HG02642 (cell line): ENCODE data around the gene PPDPF.

ENCODE experiments used
- ATAC-seq: cut with Tn5 transposase; IDR thresholded peaks from one replicate; pipeline ENCODE4 v1.9.1; 2021; ENCODE audit warnings: mild to moderate bottlenecking; ENCODE audit not compliant: unreplicated experiment, poor library complexity

Gene PPDPF

DNA sequence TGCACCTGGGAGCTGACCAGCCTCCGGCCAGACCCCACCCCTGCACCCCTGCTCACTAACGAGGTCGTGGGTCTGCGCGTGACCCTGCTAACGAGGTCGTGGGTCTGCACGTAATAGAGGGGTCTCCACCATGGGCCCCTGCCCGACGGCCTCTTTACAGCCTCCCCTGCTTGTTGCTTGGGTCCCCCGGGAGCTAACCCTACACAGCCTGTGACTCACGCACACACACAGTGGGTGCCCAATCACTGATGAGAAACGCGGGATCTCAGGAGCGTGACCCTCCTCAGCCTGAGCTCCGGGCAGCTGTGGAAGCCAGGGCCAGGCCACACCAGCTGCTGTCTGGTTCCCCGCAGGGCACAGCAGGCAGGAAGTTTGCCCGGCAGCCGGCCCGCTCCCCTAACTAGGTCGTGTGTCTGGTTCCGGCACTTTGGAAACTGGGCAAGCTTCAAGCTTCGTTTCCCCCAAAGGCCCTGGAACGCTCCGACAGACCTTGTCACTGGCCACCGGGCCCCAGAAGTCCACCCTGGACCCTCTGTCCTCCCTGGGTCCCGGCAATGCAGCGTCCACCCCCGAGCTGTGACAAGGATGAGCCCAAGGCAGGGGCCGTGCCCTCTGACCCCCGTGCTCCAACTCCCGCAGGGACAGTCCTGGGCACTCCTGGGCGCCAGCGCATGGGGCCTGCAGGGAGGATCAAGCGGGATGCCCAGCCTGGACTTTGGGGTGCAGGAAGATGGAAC is 15.8 kb downstream of the PPDPF start:
- no peak for ATAC-seq

DNA sequence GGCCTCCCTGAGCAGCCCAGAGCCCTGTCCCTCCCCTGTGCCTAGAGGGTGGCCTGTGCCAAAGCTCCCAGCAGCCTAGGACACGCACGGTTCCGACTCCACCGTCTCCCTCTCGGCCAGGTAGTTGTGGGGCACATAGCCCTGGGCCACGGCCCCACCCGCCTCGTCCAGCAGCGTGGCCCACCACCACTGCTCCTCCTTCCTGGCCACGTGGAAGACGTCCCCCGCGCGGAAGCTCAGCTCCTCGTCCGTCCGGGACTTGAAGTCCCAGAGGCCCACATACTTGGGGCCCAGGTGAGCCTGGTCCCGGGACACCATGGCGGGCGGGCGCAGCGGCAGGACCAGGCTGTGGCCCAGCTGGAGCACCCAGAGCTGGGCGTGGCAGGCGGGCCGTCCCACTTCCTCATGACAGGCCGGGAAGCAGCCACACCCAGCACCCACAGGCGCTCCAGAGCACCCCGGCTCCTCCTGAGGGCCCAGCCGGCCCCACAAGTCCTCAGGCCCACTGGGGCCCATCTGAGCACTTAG is 16.5 kb downstream of the PPDPF start, which contains the start of gene PTK6:
PTK6 (minus strand) TSS at position 380 of the 528 bp plus-strand sequence; CDS start at position 318, 62 bp downstream.
- no peak for ATAC-seq

DNA sequence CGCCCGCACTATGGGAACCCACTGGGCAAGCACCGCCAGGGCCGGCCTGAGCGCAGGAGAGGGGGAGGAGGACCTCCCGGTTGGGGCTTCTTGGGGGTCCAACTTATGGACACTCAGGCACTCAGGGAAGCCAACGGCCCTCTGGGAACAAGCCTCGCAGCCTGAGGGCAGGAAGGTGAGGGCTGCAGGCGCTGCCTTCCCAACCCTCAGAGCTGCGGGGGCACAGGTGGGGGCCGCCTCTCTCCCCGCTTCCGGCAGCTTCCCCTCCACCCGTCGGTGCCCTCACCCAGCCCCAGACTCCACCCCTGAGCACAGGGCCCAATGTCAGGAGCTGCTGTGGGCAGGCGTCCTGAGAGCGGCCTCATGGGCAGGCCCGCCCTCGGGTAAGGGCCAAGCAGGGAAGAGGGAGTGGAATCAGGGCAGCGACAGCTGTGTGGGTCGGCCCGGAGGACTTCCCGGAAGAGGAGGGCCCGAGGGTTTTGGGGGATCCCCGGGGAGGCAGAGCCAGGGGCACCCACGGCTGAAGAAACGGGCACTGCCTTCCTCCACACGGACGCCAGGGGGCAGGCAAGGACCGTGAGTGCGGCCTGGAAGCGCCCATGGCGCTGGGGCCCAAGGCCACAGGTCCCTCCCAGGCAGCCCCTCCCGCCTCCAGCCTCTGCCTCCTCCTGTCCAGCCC is 17.1 kb downstream of the PPDPF start:
- ATAC-seq, result peak; percentile 83

DNA sequence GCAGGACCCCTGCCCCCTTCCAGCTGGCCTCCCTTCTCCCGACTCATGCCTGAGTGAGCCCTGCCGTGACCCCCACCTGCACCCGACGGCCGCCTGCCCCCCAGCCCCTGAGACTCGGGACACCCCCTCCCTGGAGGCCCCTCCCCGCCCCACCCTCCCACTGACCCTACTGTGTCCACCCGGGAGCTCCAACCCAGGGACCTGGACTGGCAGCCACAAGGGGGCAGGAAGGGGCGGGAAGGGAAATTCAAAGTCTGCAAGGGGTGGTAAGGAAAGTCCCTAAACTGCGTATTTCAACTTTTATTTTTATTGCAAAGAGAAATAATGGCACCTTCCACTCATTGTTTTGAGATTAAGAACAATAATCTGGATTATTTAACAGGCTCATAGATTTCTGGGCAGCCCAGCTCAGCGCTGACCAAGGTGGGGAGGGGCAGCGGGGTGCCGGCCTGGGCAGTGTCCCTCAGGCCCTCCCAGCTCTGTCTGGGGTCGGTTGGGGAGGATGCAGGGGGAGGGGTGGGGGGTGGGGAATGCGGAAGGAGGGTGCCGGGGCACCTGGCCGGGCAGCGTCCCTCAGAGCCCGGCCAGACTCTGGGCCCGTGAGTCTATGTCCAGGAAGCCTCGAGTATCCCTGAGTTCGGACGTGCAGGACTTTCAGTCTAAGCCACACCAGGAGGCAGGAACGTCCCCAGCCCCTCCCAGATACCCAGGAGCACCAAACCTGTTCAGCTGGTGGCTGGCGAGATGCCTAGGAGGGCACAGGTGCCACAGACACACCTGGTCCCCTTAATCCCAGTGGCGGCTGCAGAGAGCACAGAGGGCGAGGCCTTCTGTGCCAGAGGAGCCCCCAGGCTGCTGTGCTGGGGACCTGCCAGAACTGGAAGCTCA is 17.9 kb downstream of the PPDPF start:
- no peak for ATAC-seq

DNA sequence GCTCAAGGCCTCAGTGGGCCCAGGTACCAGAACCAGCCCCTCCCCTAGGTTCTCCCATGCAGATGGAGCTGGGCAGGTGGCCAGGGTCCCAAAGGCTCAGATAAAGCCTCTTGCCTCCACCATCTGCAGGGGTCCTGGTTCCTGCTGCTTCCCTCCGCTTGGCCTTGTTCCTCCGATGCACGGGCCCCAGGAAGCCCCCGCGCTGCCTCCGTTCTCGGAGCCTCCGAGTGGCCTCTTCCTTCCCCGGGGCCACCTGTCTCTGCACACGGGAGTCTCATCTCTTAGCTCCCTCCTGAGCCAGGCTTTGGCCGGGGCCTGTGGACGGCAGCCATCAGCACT is 18.5 kb downstream of the PPDPF start:
- ATAC-seq, result no peak

DNA sequence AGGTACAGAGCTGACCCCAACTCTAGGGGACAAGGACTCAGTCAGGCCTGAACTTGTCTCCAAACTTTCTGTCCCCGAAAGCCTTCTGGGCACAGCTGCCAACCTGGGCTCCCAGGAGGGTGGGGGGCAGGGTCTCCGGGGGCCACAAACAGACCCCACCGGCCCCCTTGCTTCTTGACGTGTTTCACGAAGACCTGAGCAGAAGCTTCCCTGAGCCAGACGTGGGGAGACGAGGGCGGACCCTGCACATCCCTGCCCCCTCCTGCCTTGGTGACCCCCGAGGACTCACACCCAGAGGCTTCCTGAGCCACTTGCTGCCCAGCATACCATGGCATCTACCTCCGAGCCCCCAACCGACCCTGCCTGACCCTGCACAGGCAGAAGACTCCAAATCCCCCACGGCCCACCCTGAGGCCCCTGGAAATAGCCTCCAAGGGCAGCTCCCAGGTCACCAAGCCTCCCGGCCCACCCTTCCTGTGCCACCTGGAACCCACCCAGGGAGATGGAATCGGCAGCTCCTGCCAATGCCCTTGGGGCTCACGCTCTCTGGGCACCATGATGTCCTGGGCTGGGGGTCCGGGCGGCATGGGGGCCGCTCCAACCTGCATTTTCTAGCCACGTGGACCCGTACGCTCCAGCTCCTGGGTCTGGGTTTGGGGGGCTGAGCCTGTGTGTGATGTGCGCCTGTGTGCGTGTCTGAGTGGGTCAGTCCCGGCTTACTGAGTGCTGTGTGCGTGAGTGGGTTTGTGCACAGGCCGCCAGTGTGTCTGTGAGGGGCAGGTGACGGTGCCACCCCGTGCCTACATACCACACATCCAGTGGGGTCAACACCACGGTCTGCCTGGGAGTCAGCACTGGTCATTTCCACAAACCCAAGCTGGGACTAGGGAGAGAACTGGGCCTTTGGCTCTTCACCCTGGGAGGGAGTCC is 19.1 kb downstream of the PPDPF start:
- ATAC-seq, result no peak

DNA sequence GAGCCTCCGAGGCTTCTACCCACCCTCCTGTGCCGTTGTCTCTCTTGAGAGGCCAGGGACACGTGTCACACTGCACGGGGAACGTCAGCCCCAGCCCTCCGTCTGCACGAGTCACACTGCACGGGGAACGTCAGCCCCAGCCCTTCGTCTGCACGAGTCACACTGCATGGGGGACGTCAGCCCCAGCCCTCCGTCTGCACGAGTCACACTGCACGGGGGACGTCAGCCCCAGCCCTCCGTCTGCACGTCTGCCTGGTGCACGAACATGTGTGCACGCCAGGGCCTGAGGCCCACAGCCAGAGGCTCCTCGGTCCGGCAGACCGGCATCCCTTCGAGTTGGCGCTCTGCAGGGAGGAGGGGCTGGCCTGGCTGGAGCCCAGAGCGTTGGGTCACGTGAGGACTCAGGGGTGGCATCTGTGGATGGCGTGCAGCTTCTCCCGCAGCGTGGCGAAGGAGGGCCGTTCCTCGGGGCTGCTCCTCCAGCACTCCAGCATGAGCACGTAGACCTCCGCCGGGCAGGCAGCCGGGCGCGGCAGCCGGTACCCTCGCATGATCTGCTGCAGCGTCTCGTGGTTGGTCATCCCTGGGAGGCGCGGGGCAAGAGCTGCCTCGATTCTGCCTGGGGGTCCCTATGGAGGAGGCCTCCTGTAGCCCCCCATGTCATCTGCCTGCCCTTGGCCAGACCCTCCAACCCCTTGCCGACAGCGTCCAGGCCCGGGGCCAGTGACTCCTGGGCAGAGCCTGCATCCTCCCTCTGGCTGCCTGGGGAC is 20.0 kb downstream of the PPDPF start:
- ATAC-seq, result no peak

DNA sequence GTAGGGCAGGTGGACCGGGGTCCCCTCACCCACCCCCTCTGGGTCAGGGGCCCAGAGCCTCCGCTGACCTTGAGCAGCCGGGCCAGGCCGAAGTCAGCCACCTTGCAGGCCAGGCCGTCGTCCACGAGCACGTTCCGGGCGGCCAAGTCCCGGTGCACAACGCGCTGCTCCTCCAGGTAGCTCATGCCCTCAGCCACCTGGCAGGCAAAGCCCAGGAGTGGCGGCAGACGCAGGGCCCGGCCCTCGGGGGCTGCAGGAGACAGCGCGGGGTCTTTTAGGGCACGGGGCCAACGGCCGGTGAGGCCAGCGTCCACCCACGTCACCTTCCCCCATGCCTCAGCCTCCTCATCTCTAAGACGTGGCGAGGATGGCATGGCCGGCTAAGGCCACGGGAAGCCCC is 20.8 kb downstream of the PPDPF start:
- no peak for ATAC-seq

DNA sequence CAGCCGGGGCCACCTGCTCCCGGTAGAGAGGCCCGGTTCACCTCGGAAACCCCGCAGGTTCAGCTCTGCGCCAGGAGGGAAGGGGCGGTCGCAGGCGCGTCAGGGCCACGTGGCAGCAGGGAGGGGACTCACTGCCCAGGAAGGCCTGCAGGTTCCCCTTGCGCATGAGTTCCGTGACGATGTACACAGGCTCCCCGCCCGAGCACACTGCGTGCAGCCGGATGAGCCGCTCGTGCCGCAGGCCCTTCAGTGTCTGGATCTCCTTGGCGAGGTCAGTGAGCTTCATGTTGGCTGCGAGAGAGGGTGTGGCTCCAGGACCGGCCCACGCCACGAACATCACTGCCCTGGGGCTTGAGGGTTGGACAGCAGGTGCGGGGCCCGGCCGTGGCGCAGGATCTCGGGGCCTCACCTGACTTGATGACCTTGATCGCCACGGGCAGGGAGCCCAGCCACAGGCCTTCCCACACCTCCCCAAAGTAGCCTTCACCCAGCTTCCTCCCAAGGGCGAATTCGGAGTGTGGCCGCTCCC is 21.5 kb downstream of the PPDPF start:
- no peak for ATAC-seq

DNA sequence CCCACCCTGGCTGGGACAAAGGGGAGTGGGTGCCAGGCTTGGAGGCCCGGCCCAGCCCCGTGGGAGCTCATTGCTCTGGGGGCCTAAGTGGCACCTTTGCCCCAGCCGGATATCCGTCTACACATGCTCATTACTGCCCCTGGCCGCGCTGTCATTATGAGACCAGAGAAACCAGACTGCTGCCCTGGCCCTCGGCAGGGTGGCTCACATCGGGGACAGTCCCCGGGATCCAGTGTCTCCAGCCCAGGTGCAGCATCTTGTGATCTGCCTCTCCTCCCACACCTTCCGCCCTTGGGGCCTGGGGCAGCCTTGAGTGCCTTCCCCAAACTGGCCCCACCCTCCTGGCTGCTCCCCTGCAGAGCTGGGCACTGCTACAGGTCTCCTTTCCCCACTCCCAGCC is 22.1 kb downstream of the PPDPF start:
- ATAC-seq, result no peak

DNA sequence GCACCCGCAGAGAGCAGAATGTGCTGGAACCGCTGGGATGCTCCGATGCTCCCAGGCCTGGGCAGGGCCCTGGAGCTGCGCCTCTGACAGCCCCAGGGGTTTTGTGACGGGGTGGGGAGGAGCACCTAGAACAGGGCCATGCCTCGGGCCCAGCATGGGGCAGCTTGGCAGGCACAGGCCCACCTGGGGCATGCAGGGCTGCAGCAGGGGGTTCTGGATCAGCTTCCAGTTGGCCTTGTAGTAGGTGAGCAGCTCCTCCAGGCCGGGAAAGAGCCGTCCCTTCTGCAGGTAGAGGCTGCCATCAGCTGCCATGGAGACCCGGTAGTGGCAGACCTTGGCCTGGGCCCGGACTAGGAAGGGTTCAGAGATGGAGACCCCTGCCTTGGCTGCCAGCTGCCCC is 22.6 kb downstream of the PPDPF start:
- no peak for ATAC-seq

DNA sequence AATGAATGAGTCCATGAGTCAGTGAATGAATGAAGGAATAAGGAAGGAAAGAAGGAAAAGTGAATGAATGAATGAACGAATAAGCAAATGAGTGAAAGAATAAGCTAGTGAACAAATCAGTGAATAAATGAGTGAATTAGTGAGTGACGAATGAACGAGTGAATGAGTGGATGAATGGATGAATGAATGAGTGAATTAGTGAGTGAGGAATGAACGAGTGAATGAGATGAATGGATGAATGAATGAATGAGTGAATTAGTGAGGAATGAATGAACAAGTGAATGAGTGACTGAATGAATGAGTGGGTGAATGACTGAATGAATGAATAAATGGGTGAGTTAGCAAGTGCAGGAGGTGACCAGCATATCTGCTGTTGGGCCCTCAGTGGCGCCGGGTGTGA is 23.2 kb downstream of the PPDPF start:
- no peak for ATAC-seq

DNA sequence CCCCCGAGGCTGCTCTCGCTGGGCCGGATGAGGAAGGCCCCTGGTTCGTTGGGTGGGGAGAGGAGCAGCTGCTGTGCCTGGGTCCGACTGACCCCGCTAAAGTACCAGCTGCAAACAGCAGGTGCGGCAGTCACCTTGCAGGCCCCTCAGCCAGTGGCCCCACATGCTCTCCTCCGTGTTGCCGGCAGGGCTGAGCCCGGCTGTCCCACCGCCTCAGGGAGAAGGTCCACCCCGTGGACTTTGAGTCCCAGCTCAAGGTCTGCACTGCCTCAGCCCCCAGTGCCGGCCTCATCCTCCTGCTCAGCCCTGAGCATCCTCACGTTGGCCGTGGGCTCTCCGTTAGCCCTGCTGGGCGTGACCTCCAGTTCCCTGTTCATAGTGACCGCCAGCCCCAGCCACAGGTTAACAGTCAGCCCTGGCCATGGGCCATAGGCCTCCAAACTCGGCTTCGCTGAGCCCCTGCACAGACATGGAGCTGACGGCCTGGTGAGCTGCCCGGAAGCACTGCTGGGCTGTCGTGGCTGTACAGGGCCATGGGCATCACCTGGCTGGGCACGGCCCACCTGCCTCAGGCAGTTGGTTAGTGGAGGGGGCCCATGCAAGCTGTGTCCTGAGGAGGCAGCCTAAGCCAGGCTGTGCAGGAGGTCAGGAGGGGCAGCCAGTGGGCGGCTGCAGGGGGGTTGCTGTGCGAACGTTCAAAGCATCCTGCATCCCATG is 23.8 kb downstream of the PPDPF start:
- ATAC-seq, result no peak

DNA sequence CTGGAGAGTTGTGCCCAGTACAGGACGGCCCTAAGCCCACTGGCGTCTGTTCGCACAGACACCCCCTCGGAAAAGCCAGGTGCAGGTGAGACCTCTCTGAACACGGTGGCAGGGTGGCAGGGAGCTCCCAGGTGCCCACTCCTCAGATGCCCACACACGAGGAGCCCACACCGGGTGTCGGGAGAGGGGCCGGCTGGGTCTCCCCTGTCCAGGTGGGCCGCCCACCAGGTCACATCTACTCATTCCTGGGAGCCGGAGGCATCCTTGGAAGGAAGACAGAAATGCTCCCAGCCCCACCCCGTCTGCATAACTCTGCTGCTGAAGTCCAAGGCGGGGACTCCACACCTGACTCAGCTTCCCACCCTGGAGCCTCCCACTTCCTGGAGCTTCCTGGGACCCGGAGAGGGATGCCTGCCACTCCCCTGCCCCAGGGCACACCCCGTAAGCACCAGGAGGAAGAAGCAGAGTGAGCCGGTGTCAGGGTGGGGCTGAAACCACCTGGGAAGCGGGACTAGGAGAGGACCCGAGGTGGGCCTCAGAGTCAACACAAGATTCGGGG is 24.5 kb downstream of the PPDPF start:
- no peak for ATAC-seq

DNA sequence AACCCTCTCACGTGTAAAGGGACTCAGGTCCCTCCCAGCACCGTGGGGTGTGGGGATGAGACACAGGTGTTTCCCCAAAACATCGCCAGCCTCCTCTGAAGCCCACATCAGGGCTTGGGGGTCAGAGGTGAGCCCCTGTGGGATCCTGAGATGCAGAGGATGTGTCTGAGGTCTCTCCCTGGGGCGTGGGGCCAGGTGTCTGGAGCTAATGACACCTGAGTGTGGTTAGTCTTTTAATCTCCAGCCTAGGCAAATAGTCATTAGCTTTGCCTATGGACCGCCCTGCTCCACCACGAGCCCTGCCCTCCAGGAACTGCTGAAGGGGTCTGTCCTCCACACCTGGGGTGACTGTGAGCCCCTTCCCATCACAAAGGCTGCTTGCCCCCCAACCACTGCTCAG is 25.2 kb downstream of the PPDPF start:
- no peak for ATAC-seq

DNA sequence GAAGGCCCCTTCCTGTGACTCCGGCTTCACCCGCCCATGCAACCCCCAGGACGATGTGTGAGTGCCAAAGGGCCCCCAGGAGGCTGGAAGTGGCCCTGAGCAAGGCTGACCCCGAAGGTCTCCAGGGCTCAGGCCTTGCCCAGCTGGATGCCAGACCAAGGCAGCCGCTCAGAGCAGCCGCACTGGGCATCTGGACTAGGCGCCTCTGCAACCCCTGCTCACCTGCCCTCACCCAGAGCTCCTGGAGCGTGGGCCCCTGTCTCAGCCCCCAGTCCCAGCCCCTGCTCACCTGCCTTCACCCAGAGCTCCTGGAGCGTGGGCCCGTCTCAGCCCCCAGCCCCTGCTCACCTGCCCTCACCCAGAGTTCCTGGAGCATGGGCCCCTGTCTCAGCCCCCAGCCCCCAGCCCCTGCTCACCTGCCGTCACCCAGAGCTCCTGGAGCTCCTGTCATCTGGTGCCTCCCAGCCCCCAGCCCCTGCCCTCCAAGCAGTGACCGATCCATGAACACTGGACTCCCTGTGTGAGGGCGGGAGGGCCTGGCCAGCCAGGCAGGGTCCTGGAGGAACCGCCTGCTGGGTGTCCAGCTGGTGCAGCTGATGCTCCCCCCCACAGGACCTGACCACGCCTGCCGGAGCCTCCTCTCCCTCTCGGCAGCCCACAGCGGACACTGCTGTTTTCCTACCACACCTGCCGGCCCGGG is 25.8 kb downstream of the PPDPF start:
- no peak for ATAC-seq

DNA sequence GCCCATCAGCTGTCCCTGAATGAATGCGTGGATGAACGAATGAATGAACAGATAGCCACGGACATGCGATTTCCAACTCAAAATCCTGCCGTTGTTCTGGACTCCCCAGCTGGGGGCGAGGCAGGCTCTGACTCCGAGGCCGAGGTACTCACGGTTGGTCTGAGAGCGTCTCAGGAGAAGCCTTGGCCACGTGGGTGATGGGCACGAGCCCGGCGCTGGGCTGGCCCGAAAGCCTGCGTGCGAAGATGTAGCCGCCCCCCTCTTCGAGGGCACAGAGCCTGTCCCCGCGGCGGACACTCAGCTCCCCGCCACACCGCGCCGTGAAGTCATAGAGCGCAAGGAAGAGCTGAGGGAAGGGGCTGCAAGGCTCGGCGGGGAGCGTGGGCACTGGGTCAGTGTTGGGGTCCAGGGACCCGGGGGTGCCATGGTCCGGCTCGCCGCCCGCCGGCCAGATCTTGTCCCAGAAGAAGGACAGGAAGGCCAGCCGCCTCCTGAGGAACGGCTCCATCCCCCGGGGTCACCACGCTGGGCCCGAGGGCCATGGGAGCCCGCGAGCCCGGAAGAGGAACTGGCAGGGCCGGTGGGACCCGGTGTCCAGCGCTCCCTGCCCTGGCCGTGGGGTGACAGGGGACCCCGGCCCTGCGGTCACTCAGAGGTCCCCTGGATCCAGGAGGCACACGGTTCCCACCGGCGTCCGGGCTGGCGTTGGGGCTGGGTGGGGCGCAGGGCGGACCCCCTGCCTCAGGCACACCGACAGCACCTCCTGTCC is 26.6 kb downstream of the PPDPF start:
- ATAC-seq, result no peak
